HUES64 (cell line): ENCODE results near the gene P2RY4. TPM values are rescaled to one million over a fixed set of nuclear protein-coding genes. Genes with fewer than 3 reads are reported as not detected.
"Not testable (repeated sequence)": the region's sequence is repeated elsewhere in the genome, so short reads cannot be mapped to it uniquely, and the experiment has no call there.

ENCODE experiments used
- H3K27ac ChIP-seq: 2 replicates; pipeline ENCODE4 v1.7.0; 2013; ENCODE audit warnings: low read depth, low read length, inconsistent platforms
- H3K27me3 ChIP-seq: 2 replicates; pipeline ENCODE4 v1.6.1; 2013; ENCODE audit warnings: mild to moderate bottlenecking, low read length; ENCODE audit not compliant: insufficient read depth
- H3K36me3 ChIP-seq: 2 replicates; pipeline ENCODE4 v1.6.1; 2013; ENCODE audit warnings: mild to moderate bottlenecking, low read length; ENCODE audit not compliant: insufficient read depth
- H3K4me1 ChIP-seq: 2 replicates; pipeline ENCODE4 v1.6.1; 2013; ENCODE audit warnings: mild to moderate bottlenecking, low read length, moderate library complexity; ENCODE audit not compliant: insufficient read depth
- H3K4me3 ChIP-seq: 2 replicates; pipeline ENCODE4 v1.5.1; 2013; ENCODE audit warnings: mild to moderate bottlenecking, low read length, moderate library complexity
- H3K9ac ChIP-seq: 2 replicates; pipeline ENCODE4 v1.6.1; 2013; ENCODE audit warnings: mild to moderate bottlenecking, low read depth, low read length
- H3K9me3 ChIP-seq: 2 replicates; pipeline ENCODE4 v1.6.1; 2013; ENCODE audit warnings: low read depth, low read length; ENCODE audit not compliant: insufficient read depth
- WGBS: fragments of 150-250, 120-280 bp; methylation state at CpG from one replicate; pipeline ENCODE4 v1.1.7; 2013; ENCODE audit warnings: missing lambda C conversion rate; 5-methylcytosine and 5-hydroxymethylcytosine counted together
- polyA plus RNA-seq, 2 experiments: library from polyadenylated mRNA; stranded (reverse); fragments of 50-300 nt; gene quantifications; one replicate each; pipeline ENCODE4 v1.2.3, GENCODE V29; 2013

The P2RY4 gene
- not detected for polyA plus RNA-seq (2013, experiment 1 of 2)
- polyA plus RNA-seq (2013, experiment 2 of 2) = not detected

DNA sequence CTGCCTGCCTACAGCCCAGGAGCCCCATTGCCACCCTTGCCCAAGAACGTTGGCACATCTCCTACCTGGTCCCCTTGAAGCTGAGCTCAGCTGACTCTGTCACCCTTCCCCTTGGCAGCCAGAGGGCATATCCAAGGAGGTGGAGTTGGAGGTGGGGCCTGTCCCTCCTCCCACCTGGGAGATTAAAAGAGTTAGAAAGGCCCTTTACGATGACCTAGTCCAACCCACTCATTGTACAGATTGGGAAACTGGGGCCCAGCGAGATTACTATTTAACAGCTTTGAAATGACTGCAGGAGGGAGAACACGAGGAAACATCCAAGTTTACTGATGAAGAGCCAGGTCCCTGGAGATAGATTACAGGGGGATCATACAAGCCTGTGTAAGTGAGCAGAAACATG, at the start of gene P2RY4:
Gene P2RY4 (minus strand): TSS at position 101 of the 400 bp plus-strand sequence. CDS start 580 bp downstream, outside the sequence.
- WGBS = 75% methylated on average over 4 of the region's 4 CpGs
- H3K4me1 ChIP-seq = no peaks in the 10 kb centered on the region
- no peak within 1 kb of the TSS for H3K4me3 ChIP-seq
- no peak within 1 kb of the TSS for H3K27ac ChIP-seq
- no peaks in the 10 kb centered on the region for H3K27me3 ChIP-seq
- H3K9me3 ChIP-seq = no peaks in the 10 kb centered on the region
- no peaks in the 10 kb centered on the region for H3K36me3 ChIP-seq
- H3K9ac ChIP-seq = no peak within 1 kb of the TSS

DNA sequence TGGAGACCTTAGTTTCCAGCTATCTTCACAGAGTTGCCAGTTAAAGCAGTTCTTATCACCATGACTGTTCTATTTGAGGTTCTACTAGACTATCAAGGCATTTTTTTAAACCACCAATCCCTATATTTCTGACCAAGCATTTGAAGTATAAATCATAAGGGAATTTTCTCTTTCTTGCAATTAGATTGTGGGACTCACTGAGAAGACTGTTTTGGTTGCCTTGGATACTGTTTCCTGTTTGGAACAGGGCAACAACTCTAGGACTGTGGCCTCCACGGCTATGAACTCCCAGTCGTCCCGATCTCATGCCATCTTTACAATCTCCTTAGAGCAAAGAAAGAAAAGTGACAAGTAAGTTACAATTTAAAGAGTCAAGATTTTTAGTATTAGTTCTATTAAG, 41.7 kb upstream of the P2RY4 start:
- Histone ChIP-seq H3K4me1 (no peaks in the 10 kb centered on the region), H3K27ac (no peak overlapping the region), H3K9ac (no peak overlapping the region), H3K4me3 (no peak overlapping the region), H3K27me3 (no peaks in the 10 kb centered on the region), H3K36me3 (peaks cover 75% of the 10 kb centered on the region), H3K9me3 (no peaks in the 10 kb centered on the region)
- WGBS = no CpG with 5 or more reads among the region's 3 CpGs

DNA sequence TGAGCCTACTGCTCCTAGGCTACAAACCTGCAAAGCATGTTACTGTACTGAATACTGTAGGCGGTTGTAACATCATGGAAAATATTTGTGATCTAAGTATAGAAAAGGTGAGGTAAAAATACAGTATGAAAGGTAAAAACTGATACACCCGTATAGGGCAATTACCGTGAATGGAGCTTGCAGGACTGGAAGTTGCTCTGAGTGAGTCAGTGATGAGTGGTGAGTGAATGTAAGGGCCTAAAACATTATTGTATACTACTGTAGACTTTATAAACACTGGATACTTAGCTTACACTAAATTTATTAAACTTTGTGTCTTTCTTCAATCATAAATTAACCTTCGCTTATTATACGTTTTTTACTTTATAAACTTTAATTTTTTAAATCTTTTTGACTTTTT, 33.6 kb upstream of the P2RY4 start:
- no peak overlapping the region for H3K4me3 ChIP-seq
- WGBS = 91% methylated on average over 3 of the region's 5 CpGs
- H3K27ac ChIP-seq = no peak overlapping the region
- peaks cover 52% of the 10 kb centered on the region for H3K36me3 ChIP-seq
- no peak overlapping the region for H3K9ac ChIP-seq
- H3K4me1 ChIP-seq = peaks cover 7% of the 10 kb centered on the region; the same call in 1 of the 2 replicates
- no peaks in the 10 kb centered on the region for H3K9me3 ChIP-seq
- no peaks in the 10 kb centered on the region for H3K27me3 ChIP-seq

DNA sequence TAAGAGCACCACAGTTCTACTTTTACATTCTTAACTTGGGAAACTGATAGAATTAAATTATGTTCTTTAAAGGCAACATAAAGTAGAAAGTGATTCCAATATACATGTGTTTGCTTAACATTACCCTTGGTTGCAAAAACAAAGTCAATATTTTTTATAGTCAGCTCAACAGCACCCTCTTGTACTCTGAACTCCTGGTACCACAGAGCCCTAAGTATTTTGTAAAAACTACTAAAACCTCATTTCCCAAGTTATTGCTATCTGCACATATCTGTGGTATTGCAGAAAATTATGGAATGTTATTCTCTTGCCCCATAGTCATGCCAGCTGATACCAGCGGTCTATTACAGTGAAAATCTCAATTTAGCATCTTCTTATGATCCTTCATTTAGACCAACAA, 32.8 kb upstream of the P2RY4 start:
- peaks cover 54% of the 10 kb centered on the region for H3K36me3 ChIP-seq
- H3K27me3 ChIP-seq = no peaks in the 10 kb centered on the region
- H3K4me1 ChIP-seq = peaks cover 7% of the 10 kb centered on the region; the same call in 1 of the 2 replicates
- H3K4me3 ChIP-seq = no peak overlapping the region
- no peak overlapping the region for H3K27ac ChIP-seq
- no peak overlapping the region for H3K9ac ChIP-seq
- 0% methylated on average over 1 of the region's 1 CpG for WGBS
- no peaks in the 10 kb centered on the region for H3K9me3 ChIP-seq

DNA sequence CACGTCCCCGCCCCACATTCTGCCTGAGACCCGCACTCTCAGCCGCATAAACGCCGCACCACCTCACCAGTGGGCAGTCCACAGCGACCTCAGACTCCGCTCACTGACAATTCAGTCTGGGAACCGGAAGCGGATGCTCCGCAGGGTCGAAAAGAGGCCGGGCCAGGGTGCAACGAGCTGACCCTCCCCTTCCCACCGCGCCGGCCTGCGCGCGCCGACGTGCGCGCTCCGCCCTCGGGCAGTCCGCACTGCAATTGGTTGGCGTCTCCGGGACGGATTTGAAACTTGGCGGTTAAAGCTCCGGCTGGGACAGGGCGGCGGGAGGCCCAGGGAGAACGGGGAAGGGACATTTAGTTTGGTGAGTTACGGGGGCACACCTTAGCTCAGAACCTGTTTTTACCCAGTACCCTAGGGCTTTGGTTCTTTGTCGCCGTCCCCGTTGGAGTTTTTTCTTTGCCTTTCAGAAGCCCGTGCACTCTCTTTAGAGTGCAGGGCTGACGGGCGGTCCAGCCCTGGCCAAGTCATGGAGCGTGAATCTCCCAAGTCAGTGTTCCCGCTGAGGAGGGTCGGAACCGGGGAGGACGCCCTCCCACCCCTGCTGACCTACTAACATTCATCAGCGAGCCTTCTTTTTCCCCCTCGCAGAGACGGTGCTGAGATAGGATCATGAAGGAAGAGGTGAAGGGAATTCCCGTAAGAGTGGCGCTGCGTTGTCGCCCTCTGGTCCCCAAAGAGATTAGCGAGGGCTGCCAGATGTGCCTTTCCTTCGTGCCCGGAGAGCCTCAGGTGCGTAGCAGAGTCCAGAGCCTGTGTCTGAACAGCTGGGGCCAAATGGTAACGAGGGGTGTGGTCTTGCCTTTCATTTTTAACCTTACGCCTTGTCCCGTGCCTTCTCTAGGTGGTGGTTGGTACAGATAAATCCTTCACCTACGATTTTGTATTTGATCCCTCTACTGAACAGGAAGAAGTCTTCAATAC, 30.1 kb upstream of the P2RY4 start, which contains the start of the genes KIF4A and PDZD11:
Gene KIF4A (plus strand): TSS at position 312 of the 978 bp plus-strand sequence. CDS start 355 bp downstream, at position 667.
Gene PDZD11 (minus strand): TSS at position 135 of the 978 bp plus-strand sequence. CDS start 586 bp downstream, outside the sequence.
- Histone ChIP-seq H3K27ac (peak within 1 kb of the TSS; percentile 80; the same call in 1 of the 2 replicates), H3K36me3 (peaks cover 56% of the 10 kb centered on the region)
- under 1% methylated on average over 55 of the region's 62 CpGs for WGBS

DNA sequence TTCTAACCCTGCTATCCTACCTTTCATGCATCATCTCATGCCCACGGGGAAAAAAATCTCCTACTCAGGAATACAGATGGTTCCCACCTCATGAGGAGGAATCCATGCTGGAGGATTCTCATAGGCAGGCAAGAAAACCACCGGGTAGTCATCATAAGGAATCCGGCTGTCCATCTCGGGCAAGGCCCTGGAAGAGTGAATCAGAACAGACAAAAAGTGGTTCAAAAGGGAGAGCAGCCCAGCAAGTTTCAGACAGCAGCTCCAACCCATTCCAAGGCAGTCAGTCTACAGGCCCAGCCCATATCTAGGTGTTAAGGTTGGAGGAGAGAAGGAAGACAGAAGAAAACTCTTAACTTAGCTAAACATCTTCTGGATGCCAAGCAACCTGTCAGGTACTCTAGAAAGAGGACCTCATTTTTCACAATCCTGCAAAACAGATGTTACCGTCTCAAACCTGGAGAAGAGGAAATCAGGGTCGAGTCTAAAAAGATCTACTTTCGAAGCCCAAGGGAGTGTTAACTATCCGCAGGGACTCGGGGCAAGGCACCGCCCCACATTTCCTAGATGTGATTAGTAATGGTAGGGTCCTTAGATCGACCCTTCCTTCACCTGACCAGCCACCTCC, 29.3 kb upstream of the P2RY4 start:
- no peak overlapping the region for H3K27ac ChIP-seq
- peak overlapping the region; percentile 53 for H3K9ac ChIP-seq

More for the DNA sequence above, 30.1 kb upstream of the P2RY4 start, which contains the start of the genes KIF4A and PDZD11:
- Histone ChIP-seq H3K9ac (peak within 1 kb of the TSS; percentile 90), H3K4me1 (peaks cover 7% of the 10 kb centered on the region; the same call in 1 of the 2 replicates), H3K4me3 (peak within 1 kb of the TSS; percentile 98), H3K9me3 (no peaks in the 10 kb centered on the region), H3K27me3 (no peaks in the 10 kb centered on the region)

DNA sequence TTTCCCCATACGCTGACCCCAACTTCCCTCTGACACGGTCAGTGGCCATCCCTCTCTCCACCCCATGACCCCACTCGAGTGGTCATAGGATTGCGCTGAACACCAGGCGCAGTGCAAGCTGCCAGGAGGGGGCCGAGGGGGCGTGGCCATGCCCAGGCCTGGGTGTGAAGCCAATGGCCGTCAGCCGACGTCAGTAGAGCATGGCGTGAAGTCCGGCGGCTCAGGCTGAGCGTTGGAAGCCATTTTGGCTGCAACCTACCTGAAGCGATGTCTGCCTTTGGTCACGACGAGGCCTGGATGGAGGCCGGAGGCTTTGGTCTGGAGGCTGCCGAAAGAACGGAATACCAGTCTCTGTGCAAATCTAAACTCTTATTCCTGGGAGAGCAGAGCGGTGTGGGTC, 21.9 kb upstream of the P2RY4 start, which contains the start of gene RAB41:
Gene RAB41 (plus strand): TSS at position 222 of the 400 bp plus-strand sequence. CDS start 46 bp downstream, at position 268.
- H3K9me3 ChIP-seq = no peaks in the 10 kb centered on the region
- H3K4me3 ChIP-seq = no peak within 1 kb of the TSS
- no peaks in the 10 kb centered on the region for H3K27me3 ChIP-seq
- WGBS = 93% methylated on average over 21 of the region's 21 CpGs
- H3K4me1 ChIP-seq = no peaks in the 10 kb centered on the region
- H3K27ac ChIP-seq = no peak within 1 kb of the TSS
- H3K9ac ChIP-seq = no peak within 1 kb of the TSS
- H3K36me3 ChIP-seq = peaks cover 10% of the 10 kb centered on the region

More for the DNA sequence above, 29.3 kb upstream of the P2RY4 start:
- no peaks in the 10 kb centered on the region for H3K27me3 ChIP-seq
- H3K4me1 ChIP-seq = peaks cover 7% of the 10 kb centered on the region; the same call in 1 of the 2 replicates
- no peaks in the 10 kb centered on the region for H3K9me3 ChIP-seq
- WGBS = 33% methylated on average over 9 of the region's 11 CpGs
- H3K36me3 ChIP-seq = peaks cover 49% of the 10 kb centered on the region
- H3K4me3 ChIP-seq = peak overlapping the region; percentile 98

DNA sequence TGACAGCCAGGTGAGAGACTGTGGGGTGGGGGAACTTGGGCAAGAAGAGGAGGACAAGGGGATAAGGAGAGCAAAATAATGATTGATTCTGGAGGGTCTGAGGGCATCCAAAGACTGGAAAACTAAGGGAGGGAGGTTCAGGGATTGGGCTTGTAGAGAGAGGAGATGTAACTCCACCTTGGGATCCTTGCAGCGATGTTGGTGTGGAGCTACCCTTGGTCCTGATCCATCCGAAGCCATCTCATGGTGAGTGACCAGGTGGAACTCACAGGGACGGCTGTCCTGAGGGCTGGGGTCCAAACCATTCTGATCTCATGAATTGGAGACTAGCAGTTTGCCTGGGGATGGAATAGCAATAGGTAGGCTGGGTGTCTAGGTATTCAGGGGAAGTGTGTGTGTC, 20.6 kb upstream of the P2RY4 start:
- WGBS = 82% methylated on average over 3 of the region's 3 CpGs
- H3K9ac ChIP-seq = no peak overlapping the region
- no peaks in the 10 kb centered on the region for H3K36me3 ChIP-seq
- H3K27ac ChIP-seq = no peak overlapping the region
- no peak overlapping the region for H3K4me3 ChIP-seq
- no peaks in the 10 kb centered on the region for H3K4me1 ChIP-seq
- no peaks in the 10 kb centered on the region for H3K27me3 ChIP-seq
- H3K9me3 ChIP-seq = no peaks in the 10 kb centered on the region

DNA sequence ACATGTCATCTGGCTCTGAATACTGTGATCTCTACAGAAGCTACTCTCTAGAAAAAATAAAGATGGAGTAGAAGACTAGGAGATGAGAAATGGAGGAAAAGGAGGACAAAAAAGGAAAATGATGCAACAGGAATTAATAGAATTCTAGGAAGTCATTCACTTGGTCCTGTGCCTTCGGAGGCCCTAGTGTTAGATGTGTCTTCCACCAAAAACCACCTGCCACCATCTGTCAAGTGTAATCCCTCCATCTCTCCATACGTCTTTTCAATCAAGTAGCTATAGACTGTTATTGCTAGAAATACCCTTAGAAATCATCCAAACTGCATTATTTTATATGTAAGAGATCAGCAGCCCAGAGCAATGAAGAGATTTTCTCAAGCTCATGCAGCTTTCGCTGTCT, 19.1 kb upstream of the P2RY4 start:
- Histone ChIP-seq H3K9ac (no peak overlapping the region), H3K36me3 (no peaks in the 10 kb centered on the region), H3K4me3 (no peak overlapping the region), H3K27ac (no peak overlapping the region), H3K27me3 (no peaks in the 10 kb centered on the region), H3K9me3 (no peaks in the 10 kb centered on the region), H3K4me1 (no peaks in the 10 kb centered on the region)
- WGBS = 83% methylated on average over 2 of the region's 3 CpGs

DNA sequence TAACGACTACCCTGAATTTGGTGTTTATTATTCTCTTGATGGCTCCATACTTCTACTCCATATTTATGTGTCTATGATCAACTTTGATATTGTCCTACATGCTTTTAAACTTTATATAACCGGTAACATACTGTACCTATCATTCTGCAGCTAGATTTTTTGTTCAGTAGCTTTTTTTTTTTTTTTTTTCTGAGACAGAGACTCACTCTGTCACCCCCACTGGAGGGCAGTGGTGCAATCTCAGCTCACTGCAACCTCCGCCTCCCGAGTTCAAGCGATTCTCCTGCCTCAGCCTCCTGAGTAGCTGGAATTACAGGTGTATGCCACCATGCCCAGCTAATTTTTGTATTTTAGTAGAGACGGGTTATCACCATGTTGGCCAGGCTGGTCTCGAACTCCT, 14.0 kb upstream of the P2RY4 start:
- not testable (repeated sequence) for H3K27ac ChIP-seq, H3K4me3 ChIP-seq, H3K9me3 ChIP-seq, H3K4me1 ChIP-seq, H3K9ac ChIP-seq, H3K27me3 ChIP-seq, H3K36me3 ChIP-seq
- 92% methylated on average over 5 of the region's 7 CpGs for WGBS

DNA sequence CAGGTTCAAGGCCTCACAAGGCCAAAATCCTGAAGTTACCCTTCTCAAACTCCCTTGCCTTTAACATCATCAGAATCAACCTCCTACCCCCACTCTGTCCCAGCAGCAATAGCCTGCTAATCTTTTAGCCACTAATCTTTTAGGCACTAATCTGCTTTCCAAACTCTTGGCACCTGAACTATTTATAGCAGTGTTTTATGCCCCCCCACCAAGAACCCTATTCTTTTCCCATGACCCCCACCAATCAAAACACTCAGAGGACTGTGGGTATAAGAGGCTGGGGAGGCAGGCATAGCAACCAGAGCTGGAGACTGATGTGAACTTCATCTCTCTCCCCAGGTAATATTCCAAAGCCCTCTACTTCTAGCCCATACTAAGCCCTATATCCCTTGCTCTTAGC, 8.0 kb upstream of the P2RY4 start, which contains the start of gene ARR3:
Gene ARR3 (plus strand): TSS at position 301 of the 400 bp plus-strand sequence. CDS start 1,052 bp downstream, outside the sequence.
- H3K27me3 ChIP-seq = no peaks in the 10 kb centered on the region
- no peaks in the 10 kb centered on the region for H3K9me3 ChIP-seq

More for the DNA sequence above, 8.0 kb upstream of the P2RY4 start, which contains the start of gene ARR3:
- Histone ChIP-seq H3K4me1 (no peaks in the 10 kb centered on the region), H3K4me3 (no peak within 1 kb of the TSS), H3K9ac (no peak within 1 kb of the TSS), H3K36me3 (no peaks in the 10 kb centered on the region), H3K27ac (no peak within 1 kb of the TSS)
